HG02938 (cell line): ENCODE results near the gene ACSL4.
"Not testable (repeated sequence)": the region's sequence is repeated elsewhere in the genome, so short reads cannot be mapped to it uniquely, and the experiment has no call there.

Source experiments
- ATAC-seq: cut with Tn5 transposase; IDR thresholded peaks from one replicate; pipeline ENCODE4 v1.9.1; 2021; ENCODE audit warnings: mild to moderate bottlenecking, moderate library complexity; ENCODE audit not compliant: unreplicated experiment

The ACSL4 gene

GRCh38 chrX:109679820-109680219, 53.2 kb downstream of the ACSL4 start:
- ATAC-seq: no peak

GRCh38 chrX:109672239-109672638, 60.8 kb downstream of the ACSL4 start:
- ATAC-seq: no peak

GRCh38 chrX:109671170-109671569, 61.9 kb downstream of the ACSL4 start:
- not testable (repeated sequence) for ATAC-seq

GRCh38 chrX:109667986-109668385, 65.1 kb downstream of the ACSL4 start:
- no peak for ATAC-seq

GRCh38 chrX:109660435-109661143, 72.5 kb downstream of the ACSL4 start:
- ATAC-seq: no peak

GRCh38 chrX:109658391-109658790, 74.7 kb downstream of the ACSL4 start:
- ATAC-seq: no peak

- ATAC-seq: not testable (repeated sequence)
Measured at GRCh38 chrX:109657364-109657763, 75.7 kb downstream of the ACSL4 start.

GRCh38 chrX:109656774-109657173, 76.3 kb downstream of the ACSL4 start:
- ATAC-seq: no peak

GRCh38 chrX:109655502-109656201, 77.4 kb downstream of the ACSL4 start:
- no peak for ATAC-seq

GRCh38 chrX:109654516-109655109, 78.4 kb downstream of the ACSL4 start:
- ATAC-seq: no peak

- ATAC-seq: not testable (repeated sequence)
Measured at GRCh38 chrX:109644671-109645070, 88.4 kb downstream of the ACSL4 start.

GRCh38 chrX:109643687-109644086, 89.4 kb downstream of the ACSL4 start:
- ATAC-seq: no peak

GRCh38 chrX:109638158-109638557, 94.9 kb downstream of the ACSL4 start:
- no peak for ATAC-seq

- not testable (repeated sequence) for ATAC-seq
Measured at GRCh38 chrX:109637477-109637876, 95.6 kb downstream of the ACSL4 start.

- no peak for ATAC-seq
Measured at GRCh38 chrX:109635146-109635545, 97.9 kb downstream of the ACSL4 start.

GRCh38 chrX:109632906-109633504, 100.1 kb downstream of the ACSL4 start:
- ATAC-seq: no peak

- no peak for ATAC-seq
Measured at GRCh38 chrX:109629310-109629709, 103.7 kb downstream of the ACSL4 start.

- ATAC-seq: no peak
Measured at GRCh38 chrX:109626637-109627036, 106.4 kb downstream of the ACSL4 start.

GRCh38 chrX:109624641-109625616, 108.1 kb downstream of the ACSL4 start, which contains the start of gene KCNE5:
Gene KCNE5, minus strand, starts transcription at chrX:109625172. Its CDS starts 152 bp downstream, at chrX:109625020.
- no peak for ATAC-seq

GRCh38 chrX:109623997-109624396, 109.1 kb downstream of the ACSL4 start:
- ATAC-seq: no peak
